ENCODE measurements around the gene HMGB4.

GRCh38 chr1:33874636-33875035, 10.8 kb downstream of the HMGB4 start:
- no peak for TF ChIP-seq POLR2AphosphoS5 (IDR thresholded peaks at IDR 0.05)
- no peak for TF ChIP-seq CTCF (IDR thresholded peaks at IDR 0.05)

All from esophagus muscularis mucosa (tissue), 3 donors.